GM12892 (cell line): Measurements from ENCODE around the gene FBXO44.

ENCODE experiments used
- POLR2AphosphoS5 ChIP-seq: IDR thresholded peaks from 2 replicates; pipeline ENCODE4 v1.6.1; 2011; ENCODE audit warnings: low read depth, low read length, control low read depth
- TAF1 ChIP-seq: IDR thresholded peaks from 2 replicates; pipeline ENCODE4 v1.6.1; 2011; ENCODE audit warnings: low read depth, mild to moderate bottlenecking, control low read depth, low read length, borderline replicate concordance

GRCh38 chr1:11685210-11685752, 30.6 kb downstream of the FBXO44 start:
- TF ChIP-seq TAF1: no peak
- TF ChIP-seq POLR2AphosphoS5: no peak
